SK-MEL-5 (cell line): ENCODE data around the gene METTL22. TPM values are rescaled to one million over a fixed set of nuclear protein-coding genes. Genes with fewer than 3 reads are reported as not detected.
A peak's percentile ranks its signal among the peaks of the same experiment; 100 is the strongest.

Source experiments
- DNase-seq: peaks from one replicate; pipeline ENCODE4 v3.0.0-alpha.2; 2016; ENCODE audit warnings: low read depth, low spot score
- in situ Hi-C: cut with HindIII; loops from 2 replicates; pipeline ENCODE4 v1.10.0; 2016; ENCODE audit warnings: low sequenced_read_pairs, high pct_unique_total_duplicates, low pct_unique_long_range_greater_than_20kb
- total RNA-seq: library from RNA; depleted of rRNA; stranded (reverse); fragments of >200 nt; shearing (Covaris generic); gene quantifications from 2 replicates; pipeline ENCODE4 v1.2.3, GENCODE V29; 2014

Gene METTL22
- total RNA-seq, 1 experiment from 2014 or later: 10.8 TPM

DNA sequence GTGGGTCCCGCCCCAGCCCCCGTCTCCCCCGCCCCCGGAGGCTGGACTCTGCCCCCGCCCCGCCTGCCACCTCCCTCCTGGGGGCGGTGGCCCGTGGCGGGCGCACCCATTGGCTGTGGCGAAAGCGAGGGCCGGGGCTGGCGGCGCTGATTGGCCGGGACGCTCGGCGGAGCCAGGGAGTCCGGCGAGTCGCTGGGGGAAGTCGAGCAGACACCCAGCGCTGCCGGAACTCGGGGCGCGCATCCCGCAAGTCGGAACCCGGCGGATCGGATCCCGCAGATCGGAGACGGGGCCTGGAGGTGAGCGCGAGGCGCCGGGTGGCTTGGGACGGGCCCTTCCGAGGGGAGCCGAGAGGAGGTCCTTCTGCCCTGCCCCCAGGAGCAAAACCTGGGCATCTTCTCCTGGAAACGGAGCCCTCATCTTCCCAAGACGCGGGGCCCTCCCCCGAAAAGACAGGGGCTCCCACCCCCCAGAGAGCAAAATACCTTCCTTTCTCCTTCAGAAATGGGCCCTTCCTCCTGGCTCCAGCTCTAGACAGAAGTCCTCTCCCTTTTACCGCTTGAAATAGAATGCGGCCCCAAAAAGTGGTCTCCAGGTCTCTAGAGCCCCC, 53.0 kb downstream of the METTL22 start, which contains the start of gene ABAT:
TSS of gene ABAT (plus strand) at position 205 of the 610 bp plus-strand sequence. CDS start 61,123 bp downstream, outside the sequence.
- DNase-seq: peak; percentile 72
- in situ Hi-C loops: no loop called here

DNA sequence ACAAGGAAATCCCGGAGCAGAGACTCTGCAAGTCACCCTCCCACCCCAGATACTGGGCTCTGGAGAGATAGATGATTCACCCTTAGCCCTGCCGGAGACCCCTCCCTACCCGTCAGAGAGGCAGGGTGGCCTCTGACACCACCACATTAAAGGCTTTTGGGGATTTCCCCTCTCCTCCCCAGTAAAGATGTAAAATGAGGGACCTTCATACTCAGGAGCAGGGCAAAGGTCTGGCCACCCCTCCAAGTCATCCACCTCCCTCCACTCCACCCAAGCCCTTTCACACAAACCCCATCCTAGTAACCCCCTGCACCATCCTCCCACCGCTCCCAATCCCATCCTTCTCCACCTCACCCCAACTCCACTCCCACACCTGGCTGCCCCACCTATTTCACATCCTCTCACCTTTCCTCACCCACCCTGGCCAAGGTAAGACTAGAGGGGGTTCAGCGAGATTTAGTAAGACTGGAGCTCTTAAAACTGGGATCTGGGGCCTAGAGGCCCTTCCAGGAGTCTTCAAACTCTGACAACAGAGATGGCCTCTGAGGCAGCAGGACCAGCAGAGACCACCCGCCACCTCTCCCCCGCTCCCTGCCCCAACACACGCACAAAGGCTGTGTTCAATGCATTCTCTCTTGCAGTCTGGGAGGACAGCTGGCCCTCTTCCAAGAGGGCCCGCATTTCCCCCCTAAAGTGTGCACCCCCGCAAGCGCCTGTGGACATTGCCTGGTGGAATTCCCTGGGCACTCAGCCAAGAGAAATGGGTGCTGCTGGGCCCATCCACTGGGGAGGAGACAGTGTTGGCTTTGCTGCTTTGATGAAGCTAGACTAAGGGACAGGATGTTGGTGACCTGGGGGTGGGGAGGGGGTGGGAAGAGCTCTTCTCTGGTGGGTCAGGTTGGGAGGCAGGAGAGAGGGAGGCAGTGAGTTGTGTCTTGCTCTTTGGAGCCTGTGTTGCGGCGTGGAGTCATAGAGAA, 54.0 kb downstream of the METTL22 start:
- in situ Hi-C loops: no loop called here
- no peak for DNase-seq

DNA sequence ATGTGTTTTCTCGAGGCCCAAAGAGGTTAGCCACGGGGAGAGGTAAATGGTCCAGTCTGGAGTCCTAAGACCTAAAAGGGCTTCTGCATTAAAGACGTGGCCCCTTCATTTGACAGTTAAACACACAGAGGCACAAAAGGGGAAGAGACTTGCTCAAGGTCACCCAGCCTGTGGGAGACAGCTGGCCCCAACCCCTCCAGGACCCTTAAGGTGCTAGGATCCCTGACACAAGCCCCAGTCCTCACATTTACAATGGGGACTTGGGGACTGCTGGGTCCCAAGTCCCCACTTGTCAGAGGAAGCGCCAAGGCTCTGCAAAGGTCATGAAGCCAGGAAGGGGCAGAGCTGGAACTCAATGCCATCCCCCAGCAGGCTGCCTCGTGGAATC, 54.7 kb downstream of the METTL22 start:
- in situ Hi-C loops: no loop called here
- DNase-seq: no peak

DNA sequence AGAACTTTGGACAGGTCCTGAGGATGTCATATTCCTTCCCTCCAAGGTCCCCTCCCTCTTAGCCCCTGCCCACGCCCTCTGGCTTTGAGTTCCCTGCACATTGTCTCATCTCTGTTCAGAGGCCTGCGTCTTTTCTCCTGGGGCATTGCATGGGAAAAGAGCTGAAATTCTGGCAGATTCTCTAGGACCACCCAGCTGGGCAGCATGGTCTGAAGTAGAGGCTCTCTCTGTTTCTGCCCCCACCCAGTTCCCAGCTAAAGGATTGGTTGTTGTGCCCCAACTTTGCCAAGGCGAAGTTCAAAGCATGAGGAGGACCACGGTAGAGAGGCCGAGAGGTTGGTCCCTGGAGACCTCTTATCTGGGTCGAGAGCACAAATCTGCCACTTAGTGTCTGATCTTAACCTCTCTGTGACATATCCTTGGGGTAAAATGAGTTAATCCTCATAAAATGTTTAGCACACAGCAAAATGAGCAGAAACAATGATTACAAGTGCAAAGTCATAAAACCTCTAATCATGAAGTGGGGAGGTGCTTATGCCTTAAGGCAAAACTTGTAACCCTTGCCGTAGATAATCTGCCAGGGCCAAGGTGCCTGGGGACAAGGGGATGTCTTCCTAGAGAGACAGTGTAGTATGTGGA, 55.4 kb downstream of the METTL22 start:
- in situ Hi-C loops: no loop called here
- no peak for DNase-seq

GRCh38 chr16:8677481-8677880, 56.0 kb downstream of the METTL22 start:
- DNase-seq: no peak
- in situ Hi-C loops: no loop called here

- no peak for DNase-seq
- in situ Hi-C loops: no loop called here
Observed at GRCh38 chr16:8678068-8678927, 56.8 kb downstream of the METTL22 start.

DNA sequence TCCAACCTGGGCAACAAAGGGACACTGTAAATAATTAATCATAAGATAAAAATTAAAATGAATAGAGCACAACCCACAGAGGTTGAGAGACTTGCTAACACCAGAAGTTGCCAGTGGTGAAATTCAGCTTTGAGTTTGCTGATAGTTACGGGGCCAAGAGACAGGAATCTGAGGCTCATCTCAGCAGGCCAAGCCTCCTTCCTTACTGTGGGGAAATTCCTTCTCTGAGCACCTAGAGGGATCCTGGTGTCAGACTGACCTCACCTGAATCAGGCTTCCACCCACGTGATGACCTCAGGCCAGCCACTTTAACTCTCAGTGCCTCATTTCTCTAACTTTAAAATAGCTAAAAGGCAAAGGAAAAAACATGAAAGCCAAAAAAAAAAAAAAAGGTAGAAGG, 57.7 kb downstream of the METTL22 start:
- DNase-seq: no peak
- in situ Hi-C loops: no loop called here

DNA sequence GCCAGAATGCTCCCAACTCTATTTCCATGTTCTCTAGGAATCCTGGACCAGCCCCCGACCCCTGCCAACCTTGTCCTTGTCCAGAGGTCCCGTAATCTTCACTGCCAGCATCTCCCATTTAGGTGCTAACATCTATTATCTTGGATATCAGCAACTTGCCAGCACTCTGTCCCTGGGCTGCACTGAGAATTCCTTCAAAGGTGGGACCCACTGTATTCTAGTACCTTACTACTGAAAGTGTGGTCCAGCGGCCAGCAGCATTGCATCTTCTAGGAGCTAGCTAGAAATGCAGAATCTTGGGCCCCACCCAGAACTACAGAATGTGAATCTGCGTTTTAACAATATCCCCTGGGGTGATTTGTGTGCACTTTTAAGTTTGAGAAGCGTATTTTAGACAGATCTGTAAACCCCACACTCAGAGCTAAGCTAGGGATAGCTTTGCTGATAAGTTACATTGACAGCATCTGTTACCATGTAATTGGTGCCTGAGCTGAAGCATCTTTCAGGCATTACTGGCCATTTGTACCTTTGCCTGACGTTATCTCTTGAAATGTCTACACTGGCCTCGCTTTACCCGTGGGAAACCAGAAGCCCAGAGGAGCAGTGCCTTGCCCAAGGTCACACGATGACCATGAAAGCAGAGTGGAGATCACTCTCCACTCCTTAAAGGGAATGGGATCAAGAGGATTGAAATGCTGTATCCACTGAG, 61.2 kb downstream of the METTL22 start:
- in situ Hi-C loops: no loop called here
- no peak for DNase-seq

DNA sequence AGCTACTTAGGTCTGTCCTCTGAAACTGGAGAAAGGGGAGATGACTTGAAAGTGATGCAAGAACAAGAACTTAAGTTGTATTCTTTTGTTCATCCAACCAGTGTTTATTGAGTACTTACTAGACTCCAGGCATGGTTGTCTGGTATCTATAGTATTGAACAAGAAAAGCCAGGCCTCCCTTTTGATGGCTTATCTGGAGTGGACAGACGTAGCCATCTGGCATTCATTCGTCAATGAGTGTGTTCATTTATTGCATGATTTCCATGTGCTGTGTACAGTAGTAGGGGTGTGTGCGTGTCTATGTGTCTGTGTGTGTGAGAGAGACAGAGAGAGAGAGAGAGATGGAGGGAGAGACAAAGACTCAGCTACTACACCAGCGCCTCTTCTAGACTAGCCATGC, 62.1 kb downstream of the METTL22 start:
- no peak for DNase-seq
- in situ Hi-C loops: no loop called here

DNA sequence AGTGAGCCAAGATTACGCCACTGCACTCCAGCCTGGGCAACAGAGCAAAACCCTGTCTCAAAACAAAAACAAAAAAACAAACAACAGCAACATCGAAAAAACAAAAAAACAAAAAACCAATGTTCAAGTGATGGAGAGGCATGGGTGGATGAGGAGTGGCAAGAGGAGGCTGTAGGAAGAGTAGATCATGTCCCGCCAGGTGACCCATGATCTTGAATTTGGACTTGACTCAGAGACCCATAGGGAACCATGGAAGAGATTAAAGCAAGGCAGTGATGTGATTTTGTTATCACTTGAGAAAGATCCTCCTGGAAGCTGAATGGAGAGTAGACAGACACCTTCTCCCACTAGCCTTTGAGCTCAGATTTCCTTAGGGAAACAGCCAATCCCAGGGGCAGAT, 64.1 kb downstream of the METTL22 start:
- in situ Hi-C loops: no loop called here
- DNase-seq: no peak

- in situ Hi-C loops: no loop called here
- DNase-seq: peak; percentile 22
Observed at GRCh38 chr16:8686031-8686621, 64.6 kb downstream of the METTL22 start.

- in situ Hi-C loops: no loop called here
- no peak for DNase-seq
Observed at GRCh38 chr16:8686879-8687278, 65.4 kb downstream of the METTL22 start.

DNA sequence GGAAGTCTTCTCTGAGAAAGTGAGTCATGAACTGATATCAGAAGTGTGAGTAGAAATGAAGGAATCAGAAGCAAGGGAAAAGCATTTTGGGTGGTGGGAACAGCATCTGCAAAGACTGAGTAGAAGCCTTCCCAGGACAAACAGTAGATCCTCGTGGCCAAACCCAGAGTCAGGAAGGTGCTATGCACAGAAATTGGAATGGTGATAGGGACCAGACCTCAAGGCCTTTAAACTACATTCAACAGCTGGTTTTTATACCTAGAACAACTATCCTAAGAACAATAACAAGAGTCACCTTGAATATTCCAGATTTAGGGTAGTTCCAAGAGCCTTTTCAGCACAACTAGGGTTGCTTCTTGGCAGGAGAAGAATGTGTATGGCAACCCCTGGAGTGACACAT, 68.2 kb downstream of the METTL22 start:
- in situ Hi-C loops: no loop called here

DNA sequence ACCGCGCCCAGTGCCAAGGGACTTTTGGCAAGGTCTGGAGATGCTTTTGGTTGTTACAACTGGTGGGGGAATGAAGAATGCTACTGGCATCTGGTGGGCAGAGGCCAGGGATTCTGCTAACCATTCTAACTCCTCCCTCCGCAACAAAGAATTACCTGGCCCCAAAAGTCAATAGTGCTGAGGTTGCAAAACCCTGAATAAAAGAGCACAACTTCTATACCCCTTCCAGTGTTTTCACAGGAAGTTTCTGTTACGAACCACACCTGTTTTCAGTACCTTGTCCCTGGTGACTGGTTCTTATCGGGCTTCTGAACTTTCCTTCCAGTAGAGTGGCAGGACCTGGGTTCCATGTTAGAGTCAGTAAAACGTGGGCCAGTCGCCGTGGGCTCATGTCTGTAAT, 70.2 kb downstream of the METTL22 start:
- no peak for DNase-seq
- in situ Hi-C loops: no loop called here

More for the DNA sequence above, 68.2 kb downstream of the METTL22 start:
- DNase-seq: no peak

GRCh38 chr16:8694795-8695728, 73.6 kb downstream of the METTL22 start:
- DNase-seq: no peak
- in situ Hi-C loops: no loop called here

DNA sequence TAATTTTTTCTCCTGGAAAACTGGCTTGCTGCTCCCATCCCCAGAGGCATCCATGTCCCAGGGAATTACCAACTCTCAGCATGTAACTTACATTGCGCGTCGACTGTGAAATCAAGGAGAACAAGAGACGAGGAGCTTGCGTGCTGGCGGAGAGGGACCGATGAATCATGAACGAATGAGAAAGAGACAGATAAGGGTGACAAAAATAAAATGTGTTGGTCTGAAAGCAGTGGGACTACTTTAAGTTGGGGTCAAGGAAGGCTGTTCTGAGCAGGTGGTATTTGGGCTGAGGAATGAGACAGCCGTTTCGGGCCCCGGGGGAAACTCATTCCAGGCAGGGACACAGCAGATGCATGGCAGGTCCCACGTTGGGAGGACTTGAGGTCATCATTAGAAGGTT, 75.4 kb downstream of the METTL22 start:
- no peak for DNase-seq
- in situ Hi-C loops: no loop called here
